ENCODE results near the gene NEURL1.

Gene NEURL1

DNA sequence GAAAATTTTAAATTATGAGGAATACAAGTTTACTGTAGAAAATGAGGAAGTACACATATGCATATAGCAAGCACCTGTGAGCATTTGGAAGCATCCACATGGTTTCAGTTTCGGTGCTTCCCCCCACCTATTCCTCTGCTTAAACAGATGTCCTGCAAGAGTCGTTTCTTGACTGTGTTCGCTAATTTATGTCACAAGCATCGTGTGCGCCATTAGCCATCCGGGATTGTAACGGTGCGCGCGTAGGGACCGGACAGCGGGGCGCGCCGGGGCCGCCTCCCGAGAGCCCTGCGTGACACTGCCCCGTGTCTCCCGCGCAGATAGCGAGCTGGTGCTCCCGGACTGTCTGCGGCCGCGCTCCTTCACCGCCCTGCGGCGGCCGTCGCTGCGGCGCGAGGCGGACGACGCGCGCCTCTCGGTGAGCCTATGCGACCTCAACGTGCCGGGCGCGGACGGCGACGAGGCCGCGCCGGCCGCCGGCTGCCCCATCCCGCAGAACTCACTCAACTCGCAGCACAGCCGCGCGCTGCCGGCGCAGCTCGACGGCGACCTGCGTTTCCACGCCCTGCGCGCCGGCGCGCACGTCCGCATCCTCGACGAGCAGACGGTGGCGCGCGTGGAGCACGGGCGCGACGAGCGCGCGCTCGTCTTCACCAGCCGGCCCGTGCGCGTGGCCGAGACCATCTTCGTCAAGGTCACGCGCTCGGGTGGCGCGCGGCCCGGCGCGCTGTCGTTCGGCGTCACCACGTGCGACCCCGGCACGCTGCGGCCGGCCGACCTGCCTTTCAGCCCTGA, 90.9 kb downstream of the NEURL1 start:
- DNase-seq = peak; percentile 81
- Mint-ChIP-seq H3K27me3 (peaks cover 26% of the 10 kb centered on the region), H3K4me1 (peaks cover 31% of the 10 kb centered on the region), H3K27ac (peak overlapping the region; percentile 86), H3K9me3 (no peaks in the 10 kb centered on the region), H3K4me3 (peak overlapping the region; percentile 77), H3K36me3 (no peaks in the 10 kb centered on the region)
- CTCF ChIA-PET = interaction anchor here (0.5 to 1.7 kb wide), 3 partner anchors 10 to 30 kb away, joined by 3 to 5 read pairs (median 4); no protein-coding TSS in a partner anchor

DNA sequence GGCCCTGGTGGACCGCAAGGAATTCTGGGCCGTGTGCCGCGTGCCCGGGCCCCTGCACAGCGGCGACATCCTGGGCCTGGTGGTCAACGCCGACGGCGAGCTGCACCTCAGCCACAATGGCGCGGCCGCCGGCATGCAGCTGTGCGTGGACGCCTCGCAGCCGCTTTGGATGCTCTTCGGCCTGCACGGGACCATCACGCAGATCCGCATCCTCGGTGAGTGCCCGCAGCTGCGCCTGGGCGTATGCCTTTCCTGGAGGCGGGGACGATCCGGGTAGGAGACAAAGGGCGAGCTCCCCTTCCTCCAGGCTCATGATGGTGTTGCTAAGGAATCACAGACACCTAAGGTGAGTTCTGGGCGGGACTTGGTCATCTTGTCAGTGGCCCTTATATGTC, 91.5 kb downstream of the NEURL1 start:
- peak overlapping the region; percentile 45 for H3K27ac Mint-ChIP-seq
- no peaks in the 10 kb centered on the region for H3K9me3 Mint-ChIP-seq
- CTCF ChIA-PET = interaction anchor here (0.5 to 0.7 kb wide), 3 partner anchors 21 to 400 kb away, joined by 3 to 5 read pairs (median 3); no protein-coding TSS in a partner anchor
- peaks cover 31% of the 10 kb centered on the region for H3K4me1 Mint-ChIP-seq
- H3K4me3 Mint-ChIP-seq = peak overlapping the region; percentile 47
- DNase-seq = no peak
- H3K36me3 Mint-ChIP-seq = no peaks in the 10 kb centered on the region
- peaks cover 23% of the 10 kb centered on the region for H3K27me3 Mint-ChIP-seq

DNA sequence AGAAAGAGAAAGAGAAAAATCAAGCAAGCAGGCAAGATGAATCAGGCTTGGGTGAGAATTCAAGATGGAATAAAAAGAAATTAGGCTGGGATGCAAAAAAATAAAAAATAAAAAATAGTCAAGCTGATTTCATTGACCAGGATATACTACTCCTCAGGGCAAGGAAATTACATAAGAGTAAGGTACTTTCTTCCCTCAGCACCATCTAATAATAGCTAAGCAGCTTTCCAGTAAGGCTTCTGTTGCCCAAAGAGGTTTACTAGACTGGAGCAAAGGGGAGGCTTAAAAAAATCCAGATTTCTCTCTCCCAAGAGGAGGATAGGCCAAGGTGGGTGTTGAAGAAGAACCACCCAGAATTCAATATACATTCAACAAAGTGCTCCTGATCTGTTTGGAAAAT, 93.6 kb downstream of the NEURL1 start:
- Mint-ChIP-seq H3K4me3 (no peak overlapping the region), H3K36me3 (no peaks in the 10 kb centered on the region), H3K4me1 (peaks cover 31% of the 10 kb centered on the region), H3K27ac (no peak overlapping the region), H3K9me3 (no peaks in the 10 kb centered on the region), H3K27me3 (peaks cover 17% of the 10 kb centered on the region)
- CTCF ChIA-PET = interaction anchor here (0.7 kb wide), 1 partner anchor 22 kb away, joined by 3 read pairs; no protein-coding TSS in a partner anchor
- DNase-seq = no peak

DNA sequence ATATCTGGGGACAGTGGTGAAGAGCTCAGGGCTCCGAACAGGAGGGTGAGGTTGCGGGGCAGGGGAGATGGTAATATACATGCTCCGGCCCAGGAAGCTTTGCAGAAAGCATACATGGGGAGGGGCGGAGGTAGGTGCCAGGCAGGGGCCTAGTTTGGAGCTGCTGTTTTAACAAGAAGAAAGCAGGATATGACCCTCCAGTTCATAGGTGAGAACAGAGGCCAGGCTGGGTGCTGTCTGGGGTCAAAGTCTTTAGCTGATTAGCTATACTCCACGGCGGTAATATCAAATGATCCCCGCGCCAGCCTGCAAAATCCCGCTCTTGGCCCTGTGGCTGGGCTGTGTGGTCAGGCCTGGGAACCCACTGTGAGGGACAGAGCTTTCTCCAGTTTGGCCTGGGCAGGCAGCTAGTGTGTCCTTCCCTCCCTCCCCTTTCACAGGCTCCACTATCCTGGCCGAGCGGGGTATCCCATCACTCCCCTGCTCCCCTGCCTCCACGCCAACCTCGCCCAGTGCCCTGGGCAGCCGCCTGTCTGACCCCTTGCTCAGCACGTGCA, 95.6 kb downstream of the NEURL1 start:
- Mint-ChIP-seq H3K4me3 (no peak overlapping the region), H3K4me1 (peaks cover 16% of the 10 kb centered on the region), H3K9me3 (no peaks in the 10 kb centered on the region), H3K27me3 (peaks cover 10% of the 10 kb centered on the region), H3K36me3 (no peaks in the 10 kb centered on the region), H3K27ac (no peak overlapping the region)
- DNase-seq = no peak
- CTCF ChIA-PET = interaction anchor here (0.7 to 2.8 kb wide), 3 partner anchors 9 to 124 kb away, joined by 3 to 12 read pairs (median 3); no protein-coding TSS in a partner anchor

DNA sequence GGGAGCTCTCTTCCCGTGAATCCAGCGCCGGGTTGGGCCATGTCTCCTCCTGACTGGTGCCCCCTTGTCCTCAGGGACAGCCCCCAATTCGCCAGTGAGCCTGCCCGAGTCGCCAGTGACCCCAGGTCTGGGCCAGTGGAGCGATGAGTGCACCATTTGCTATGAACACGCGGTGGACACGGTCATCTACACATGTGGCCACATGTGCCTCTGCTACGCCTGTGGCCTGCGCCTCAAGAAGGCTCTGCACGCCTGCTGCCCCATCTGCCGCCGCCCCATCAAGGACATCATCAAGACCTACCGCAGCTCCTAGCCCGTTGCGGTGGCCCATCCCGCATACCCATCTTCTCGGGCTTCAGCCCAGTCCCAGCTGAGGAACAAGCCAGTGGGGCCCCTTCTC, 96.6 kb downstream of the NEURL1 start:
- Mint-ChIP-seq H3K27me3 (peaks cover 8% of the 10 kb centered on the region), H3K27ac (no peak overlapping the region), H3K4me1 (peaks cover 14% of the 10 kb centered on the region), H3K9me3 (no peaks in the 10 kb centered on the region), H3K4me3 (no peak overlapping the region), H3K36me3 (no peaks in the 10 kb centered on the region)
- DNase-seq = no peak
- CTCF ChIA-PET = interaction anchor here (1.2 to 2.8 kb wide), 3 partner anchors 10 to 104 kb away, joined by 3 to 12 read pairs (median 3); no protein-coding TSS in a partner anchor

DNA sequence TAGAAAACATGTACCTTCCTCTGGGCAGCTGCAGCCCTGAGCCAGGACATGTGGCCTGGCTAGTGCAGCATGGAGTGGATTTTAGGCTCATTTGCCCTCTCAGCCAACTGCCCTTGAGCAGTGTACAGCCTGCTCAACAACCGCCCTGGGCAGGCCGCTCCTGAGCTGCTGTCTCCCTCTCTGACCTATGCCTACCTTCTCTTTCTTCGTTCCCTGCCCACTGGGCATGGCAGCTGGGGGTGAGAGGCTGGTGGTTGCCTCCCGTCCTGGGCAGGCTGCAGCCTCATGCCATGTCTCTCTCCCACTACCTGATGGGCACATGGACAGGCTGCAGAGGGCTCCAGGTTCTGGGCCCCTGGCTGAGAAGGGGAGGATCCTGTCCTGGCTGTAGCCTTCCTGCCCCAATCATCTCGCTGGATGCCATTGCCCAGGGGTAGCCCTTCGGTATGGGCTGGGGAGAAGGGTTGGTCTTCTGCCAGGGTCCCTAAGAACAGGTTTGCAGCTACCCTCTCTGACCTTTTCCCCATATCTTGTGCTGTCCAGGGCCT, 97.3 kb downstream of the NEURL1 start:
- Mint-ChIP-seq H3K27ac (no peak overlapping the region), H3K9me3 (no peaks in the 10 kb centered on the region)

DNA sequence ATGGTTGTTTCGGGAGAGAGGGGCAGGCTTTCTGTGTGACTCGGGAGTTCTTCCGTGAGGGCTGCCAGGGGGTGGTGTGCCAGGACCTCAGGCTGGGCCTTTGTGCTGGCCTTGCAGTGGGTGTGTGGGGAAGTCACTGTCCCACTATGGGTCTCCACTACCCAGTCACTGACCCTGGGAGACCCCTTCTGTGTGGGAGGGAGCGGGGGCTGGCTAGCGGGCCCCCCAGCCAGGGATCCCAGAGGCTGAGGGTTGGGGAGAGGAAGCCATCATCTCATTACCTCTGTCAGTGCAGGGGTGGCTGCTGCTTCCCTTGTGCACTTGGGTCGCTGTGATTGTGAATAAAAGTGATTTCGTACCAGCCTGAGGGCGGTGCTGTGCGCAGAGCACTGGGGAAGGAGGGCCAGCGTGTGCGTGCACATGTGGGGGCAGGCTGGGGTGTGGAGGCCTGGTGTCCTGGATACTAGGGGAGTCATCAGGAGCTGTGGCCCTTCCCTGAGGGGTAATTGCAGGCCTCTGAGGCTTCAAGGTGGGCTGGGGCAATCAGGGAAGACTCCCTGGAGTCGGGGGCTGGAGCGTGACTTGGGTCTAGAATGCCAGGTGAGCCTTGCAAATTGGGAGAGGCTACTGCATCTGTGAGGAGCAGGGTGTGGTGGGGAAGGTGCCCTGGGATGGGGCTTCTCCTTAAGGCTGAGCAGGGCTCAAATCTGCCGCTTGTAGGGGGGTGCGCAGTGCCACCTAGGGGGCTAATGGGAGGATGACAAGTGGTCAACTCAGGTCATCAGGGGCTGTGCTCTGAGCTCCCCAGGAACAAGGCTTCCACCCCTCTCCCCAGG, 98.9 kb downstream of the NEURL1 start:
- no peaks in the 10 kb centered on the region for H3K36me3 Mint-ChIP-seq
- peak; percentile 59 for DNase-seq
- no peaks in the 10 kb centered on the region for H3K27me3 Mint-ChIP-seq
- H3K9me3 Mint-ChIP-seq = no peaks in the 10 kb centered on the region
- H3K27ac Mint-ChIP-seq = no peak overlapping the region
- CTCF ChIA-PET = interaction anchor here (0.7 to 1.8 kb wide), 10 partner anchors 11 to 142 kb away, joined by 3 to 7 read pairs (median 3); no protein-coding TSS in a partner anchor
- H3K4me3 Mint-ChIP-seq = no peak overlapping the region
- H3K4me1 Mint-ChIP-seq = peaks cover 10% of the 10 kb centered on the region

More for the DNA sequence above, 97.3 kb downstream of the NEURL1 start:
- CTCF ChIA-PET = interaction anchor here (1.3 kb wide), 1 partner anchor 105 kb away, joined by 3 read pairs; no protein-coding TSS in a partner anchor
- peaks cover 2% of the 10 kb centered on the region for H3K27me3 Mint-ChIP-seq
- no peak overlapping the region for H3K4me3 Mint-ChIP-seq
- no peaks in the 10 kb centered on the region for H3K36me3 Mint-ChIP-seq
- peaks cover 12% of the 10 kb centered on the region for H3K4me1 Mint-ChIP-seq
- DNase-seq = no peak

DNA sequence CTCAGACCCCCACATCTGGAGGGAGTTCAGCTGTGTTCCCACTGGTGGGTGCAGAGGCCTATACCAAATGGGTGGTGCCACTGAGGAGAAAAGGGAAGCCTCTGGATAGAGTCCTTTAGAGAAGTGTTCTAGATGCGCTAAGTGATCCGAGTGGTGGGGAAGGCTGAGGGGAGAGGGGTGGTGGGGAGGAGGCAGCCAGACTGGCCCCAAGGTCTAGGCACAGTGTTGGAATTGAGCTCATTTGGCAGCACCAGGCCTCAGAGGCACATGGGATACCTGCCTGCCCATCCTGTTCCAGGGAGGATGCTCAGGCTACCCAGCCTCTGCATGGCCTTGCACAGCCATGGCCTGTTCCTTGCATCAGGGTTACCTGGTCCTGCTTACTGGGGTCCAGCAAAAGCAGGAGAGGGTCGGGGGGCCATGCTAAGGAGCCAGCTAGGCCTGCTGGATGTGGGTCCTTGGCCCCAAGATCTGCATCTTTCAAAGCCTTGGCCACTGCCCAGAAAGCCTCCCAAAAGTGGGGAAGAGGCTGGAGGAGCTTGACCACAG, 99.6 kb downstream of the NEURL1 start:
- H3K27ac Mint-ChIP-seq = no peak overlapping the region
- CTCF ChIA-PET = interaction anchor here (0.7 to 1.8 kb wide), 10 partner anchors 10 to 143 kb away, joined by 3 to 7 read pairs (median 3); no protein-coding TSS in a partner anchor
- H3K9me3 Mint-ChIP-seq = no peaks in the 10 kb centered on the region
- no peaks in the 10 kb centered on the region for H3K36me3 Mint-ChIP-seq
- H3K27me3 Mint-ChIP-seq = no peaks in the 10 kb centered on the region
- H3K4me3 Mint-ChIP-seq = no peak overlapping the region
- DNase-seq = no peak
- H3K4me1 Mint-ChIP-seq = peaks cover 8% of the 10 kb centered on the region

DNA sequence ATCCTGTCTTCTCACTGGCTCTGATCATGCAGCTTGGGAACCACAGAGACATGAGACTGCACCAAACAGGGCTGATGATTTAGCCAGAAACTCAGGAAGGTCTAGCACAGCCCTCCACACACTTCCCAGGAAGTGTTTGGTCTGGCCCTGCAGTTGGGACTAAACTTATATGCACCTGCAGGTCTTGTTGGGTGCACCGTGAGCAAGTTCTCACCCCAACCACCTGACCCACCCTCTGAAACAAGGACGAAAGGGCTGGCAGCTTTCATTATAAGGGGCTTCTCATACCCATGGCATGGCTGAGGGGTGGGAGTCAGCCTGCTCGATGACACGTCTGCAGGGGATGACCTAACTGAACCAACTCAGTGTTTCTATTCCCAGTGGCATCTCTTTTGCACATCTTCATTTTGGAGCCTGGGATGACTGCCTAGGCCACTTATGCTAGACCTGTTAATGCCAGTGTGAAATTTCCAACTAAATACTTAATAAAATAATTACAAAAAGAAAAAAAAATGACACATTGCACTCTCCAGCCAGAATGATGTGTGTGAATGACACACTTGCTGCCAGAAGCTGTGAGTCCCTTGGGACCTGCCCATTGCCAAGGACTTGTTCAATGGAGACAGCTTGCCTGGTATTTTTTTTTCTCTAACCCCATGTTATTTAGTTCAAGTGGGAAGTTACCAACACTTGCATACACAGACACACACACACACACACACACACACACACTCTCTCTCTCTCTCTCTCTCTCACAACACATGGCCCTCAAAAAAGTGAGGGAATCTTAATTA, 102.6 kb downstream of the NEURL1 start:
- CTCF ChIA-PET = interaction anchor here (1.0 to 3.4 kb wide), 3 partner anchors 30 to 179 kb away, joined by 3 to 21 read pairs (median 5); no protein-coding TSS in a partner anchor
- Mint-ChIP-seq H3K27ac (no peak overlapping the region), H3K9me3 (no peaks in the 10 kb centered on the region), H3K4me3 (no peak overlapping the region), H3K36me3 (no peaks in the 10 kb centered on the region), H3K4me1 (no peaks in the 10 kb centered on the region), H3K27me3 (no peaks in the 10 kb centered on the region)
- DNase-seq = no peak

DNA sequence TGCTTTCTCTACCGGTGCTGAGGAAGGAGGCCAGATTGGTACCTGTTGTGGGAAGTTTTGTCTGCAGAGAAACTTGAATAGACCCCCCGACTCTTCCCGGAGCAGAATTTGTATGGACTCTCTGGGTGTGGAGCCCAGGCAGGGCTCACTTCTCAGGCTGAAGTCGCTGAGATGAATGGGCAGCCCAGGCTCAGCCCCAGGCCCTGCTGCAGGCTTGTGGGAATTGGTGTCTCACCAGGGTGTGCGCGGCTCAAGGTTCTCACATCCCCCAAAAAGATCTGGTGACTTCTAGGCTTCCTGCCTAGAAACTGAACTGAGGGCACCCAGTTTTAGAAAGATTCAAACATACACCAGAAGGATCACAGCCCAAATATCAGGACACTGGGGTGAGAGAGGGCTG, 103.5 kb downstream of the NEURL1 start:
- H3K4me3 Mint-ChIP-seq = no peak overlapping the region
- no peaks in the 10 kb centered on the region for H3K27me3 Mint-ChIP-seq
- no peaks in the 10 kb centered on the region for H3K9me3 Mint-ChIP-seq
- H3K4me1 Mint-ChIP-seq = no peaks in the 10 kb centered on the region
- no peaks in the 10 kb centered on the region for H3K36me3 Mint-ChIP-seq
- H3K27ac Mint-ChIP-seq = no peak overlapping the region
- no peak for DNase-seq
- CTCF ChIA-PET = interaction anchor here (1.0 to 3.4 kb wide), 5 partner anchors 9 to 180 kb away, joined by 3 to 21 read pairs (median 3); no protein-coding TSS in a partner anchor

DNA sequence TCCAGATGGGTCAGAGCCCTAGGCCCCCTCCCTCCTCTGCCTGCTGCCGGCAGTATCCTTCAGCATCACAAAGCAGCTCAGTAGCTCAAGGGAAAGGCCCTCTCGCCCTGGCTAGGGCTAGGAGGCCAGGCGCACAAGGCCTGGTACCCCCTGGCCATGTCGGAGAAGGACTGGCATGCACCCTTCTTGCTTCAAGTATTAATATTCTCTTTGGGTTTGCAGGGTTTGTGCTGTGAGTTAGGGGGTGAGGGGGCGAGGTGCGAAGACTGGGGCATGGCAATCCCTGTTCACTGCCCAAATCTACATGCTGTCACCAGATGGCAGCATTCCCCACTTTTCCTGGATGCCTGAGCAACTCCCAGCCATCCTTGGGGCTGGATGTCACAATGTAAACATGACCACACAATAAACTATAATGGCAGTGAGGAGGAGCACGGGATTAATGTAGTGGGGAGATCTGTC, 105.2 kb downstream of the NEURL1 start:
- no peaks in the 10 kb centered on the region for H3K27me3 Mint-ChIP-seq
- no peaks in the 10 kb centered on the region for H3K4me1 Mint-ChIP-seq
- H3K36me3 Mint-ChIP-seq = peaks cover 3% of the 10 kb centered on the region
- DNase-seq = peak; percentile 45
- no peak overlapping the region for H3K4me3 Mint-ChIP-seq
- H3K9me3 Mint-ChIP-seq = no peaks in the 10 kb centered on the region
- H3K27ac Mint-ChIP-seq = no peak overlapping the region
- CTCF ChIA-PET = interaction anchor here (1.8 kb wide), 1 partner anchor 87 kb away, joined by 11 read pairs; no protein-coding TSS in a partner anchor

DNA sequence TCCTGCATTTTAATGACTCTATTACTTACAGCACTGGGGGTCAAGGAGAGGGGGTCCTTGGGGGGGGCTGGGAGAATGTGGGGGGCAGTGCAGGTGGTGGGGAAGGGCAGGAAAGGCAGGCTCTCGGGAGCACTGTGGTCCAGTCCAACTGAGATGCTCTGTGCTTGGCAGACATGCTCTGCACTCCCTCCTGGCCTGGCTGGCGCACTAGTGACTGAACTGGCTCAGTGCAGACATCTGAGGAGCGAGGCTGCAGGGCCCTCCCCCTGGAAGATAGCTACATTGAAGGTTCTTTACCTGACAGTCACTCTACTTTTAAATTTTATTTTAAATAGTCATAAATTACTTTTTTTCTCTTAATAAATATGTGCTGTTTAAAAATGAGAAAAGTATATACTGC, 105.7 kb downstream of the NEURL1 start:
- Mint-ChIP-seq H3K27ac (no peak overlapping the region), H3K4me3 (no peak overlapping the region), H3K9me3 (no peaks in the 10 kb centered on the region), H3K4me1 (no peaks in the 10 kb centered on the region), H3K36me3 (peaks cover 5% of the 10 kb centered on the region), H3K27me3 (no peaks in the 10 kb centered on the region)
- DNase-seq = no peak
- CTCF ChIA-PET = interaction anchor here (1.8 kb wide), 1 partner anchor 87 kb away, joined by 11 read pairs; no protein-coding TSS in a partner anchor

Measured in activated naive CD4-positive, alpha-beta T cell treated with anti-CD3 and anti-CD28 coated beads, Interleukin-2, amount 10 ng/mL, durations not matched to agents 7 days and 5 days (primary cell).